HG03060 (cell line): ENCODE results near the gene OR10A3.

ENCODE experiments used
- ATAC-seq: cut with Tn5 transposase; IDR thresholded peaks from one replicate; pipeline ENCODE4 v1.9.1; 2021; ENCODE audit warnings: low read depth, moderate number of reproducible peaks; ENCODE audit not compliant: unreplicated experiment

The OR10A3 gene

GRCh38 chr11:7894251-7894650, 47.3 kb downstream of the OR10A3 start:
- no peak for ATAC-seq

DNA sequence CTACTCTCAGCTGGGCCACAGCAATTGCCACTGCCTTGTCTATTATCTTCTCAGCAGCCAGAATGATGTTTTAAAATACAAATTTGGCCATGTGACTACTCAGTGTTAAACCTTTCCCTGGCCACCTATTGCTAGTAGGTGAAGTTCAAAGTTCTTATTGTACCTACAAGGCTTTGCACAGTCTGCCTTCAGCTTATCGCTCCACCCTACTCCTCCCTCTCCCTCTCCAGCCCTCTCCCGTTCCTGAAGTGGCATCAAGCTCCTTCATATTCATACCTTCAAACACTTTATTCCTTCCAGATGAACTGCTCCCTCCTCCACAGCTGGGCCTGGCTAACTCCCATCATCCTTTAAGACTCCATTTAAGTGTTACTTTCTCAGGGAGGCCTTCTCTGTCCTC, 47.7 kb downstream of the OR10A3 start:
- no peak for ATAC-seq

- peak; percentile 34 for ATAC-seq
Measured at GRCh38 chr11:7892840-7893254, 48.7 kb downstream of the OR10A3 start.

GRCh38 chr11:7892059-7892699, 49.3 kb downstream of the OR10A3 start:
- peak; percentile 51 for ATAC-seq

- no peak for ATAC-seq
Measured at GRCh38 chr11:7890417-7891172, 50.9 kb downstream of the OR10A3 start.

GRCh38 chr11:7889985-7890384, 51.5 kb downstream of the OR10A3 start:
- no peak for ATAC-seq
